Endothelial cell of hepatic sinusoid (primary cell): ENCODE measurements around the gene USP14.
"Not testable (repeated sequence)": the region's sequence is repeated elsewhere in the genome, so short reads cannot be mapped to it uniquely, and the experiment has no call there.

ENCODE experiments used
- in situ Hi-C: cut with HindIII; loops from 2 replicates; pipeline ENCODE4 v1.10.0; 2017; ENCODE audit warnings: low sequenced_read_pairs

USP14 gene

DNA sequence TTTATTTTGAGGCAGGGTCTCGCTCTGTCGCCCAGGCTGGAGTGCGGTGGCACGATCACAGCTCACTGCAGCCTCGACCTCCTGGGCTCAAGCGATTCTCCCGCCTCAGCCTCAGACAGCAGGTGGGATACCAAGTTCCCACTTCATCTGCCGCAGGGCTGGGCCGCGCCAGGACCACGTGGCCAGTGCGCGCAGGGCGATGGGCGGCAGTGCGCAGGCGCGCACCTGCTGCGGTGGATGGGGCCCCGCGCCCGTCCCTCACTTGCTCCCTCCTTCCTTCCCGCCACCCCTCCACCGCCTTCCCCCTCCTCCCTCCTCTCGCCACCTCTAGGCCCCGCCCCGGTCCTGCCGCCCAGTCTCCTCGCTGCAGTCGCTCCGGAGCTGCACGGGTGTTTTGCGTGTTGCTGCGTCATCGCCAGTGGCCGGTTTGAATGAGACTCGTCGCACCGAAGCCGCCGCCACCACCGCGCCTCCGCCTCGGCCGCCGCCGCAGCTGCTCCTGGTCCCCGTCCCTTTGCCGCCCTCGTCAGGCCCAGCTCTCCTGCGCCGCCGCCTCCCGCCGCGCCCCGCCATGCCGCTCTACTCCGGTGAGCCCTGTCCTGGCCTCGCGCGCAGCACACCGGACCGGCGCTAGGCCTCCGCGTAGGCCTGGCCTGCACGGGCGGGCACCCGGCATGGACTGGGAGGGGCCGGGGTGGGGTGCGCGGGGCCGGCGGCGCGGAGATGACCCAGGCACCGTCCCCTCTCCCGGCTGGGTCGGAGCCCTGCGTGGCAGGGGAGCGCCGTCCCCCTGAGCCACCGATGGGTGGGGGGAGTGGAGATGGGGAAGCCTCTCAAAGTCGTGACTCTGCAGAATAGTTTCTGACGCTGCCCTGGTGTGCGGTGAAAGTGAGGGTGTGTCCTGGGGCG lies at the start of gene USP14:
TSS of gene USP14 (plus strand) at position 430 of the 909 bp plus-strand sequence. CDS start at position 572, 142 bp downstream.
- in situ Hi-C loops, result no loop called here

DNA sequence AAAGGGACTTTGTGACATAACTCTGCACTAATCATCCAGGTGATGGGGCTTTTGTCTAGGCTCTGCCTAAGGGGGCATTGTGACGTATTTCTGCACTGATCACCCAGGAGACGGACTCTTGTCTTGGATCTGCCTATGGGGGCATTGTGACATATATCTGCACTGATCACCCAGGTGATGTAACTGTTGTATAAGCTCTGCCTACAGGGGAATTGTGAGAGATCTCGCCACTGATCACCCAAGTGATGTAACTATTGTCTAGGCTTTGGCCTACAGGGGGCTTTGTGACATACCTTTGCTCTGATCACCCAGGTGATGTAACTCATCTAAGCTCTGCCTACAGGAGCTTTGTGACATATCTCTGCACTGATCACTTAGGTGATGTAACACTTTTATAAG lies 49.7 kb upstream of the USP14 start:
- in situ Hi-C loops, result not testable (repeated sequence)

DNA sequence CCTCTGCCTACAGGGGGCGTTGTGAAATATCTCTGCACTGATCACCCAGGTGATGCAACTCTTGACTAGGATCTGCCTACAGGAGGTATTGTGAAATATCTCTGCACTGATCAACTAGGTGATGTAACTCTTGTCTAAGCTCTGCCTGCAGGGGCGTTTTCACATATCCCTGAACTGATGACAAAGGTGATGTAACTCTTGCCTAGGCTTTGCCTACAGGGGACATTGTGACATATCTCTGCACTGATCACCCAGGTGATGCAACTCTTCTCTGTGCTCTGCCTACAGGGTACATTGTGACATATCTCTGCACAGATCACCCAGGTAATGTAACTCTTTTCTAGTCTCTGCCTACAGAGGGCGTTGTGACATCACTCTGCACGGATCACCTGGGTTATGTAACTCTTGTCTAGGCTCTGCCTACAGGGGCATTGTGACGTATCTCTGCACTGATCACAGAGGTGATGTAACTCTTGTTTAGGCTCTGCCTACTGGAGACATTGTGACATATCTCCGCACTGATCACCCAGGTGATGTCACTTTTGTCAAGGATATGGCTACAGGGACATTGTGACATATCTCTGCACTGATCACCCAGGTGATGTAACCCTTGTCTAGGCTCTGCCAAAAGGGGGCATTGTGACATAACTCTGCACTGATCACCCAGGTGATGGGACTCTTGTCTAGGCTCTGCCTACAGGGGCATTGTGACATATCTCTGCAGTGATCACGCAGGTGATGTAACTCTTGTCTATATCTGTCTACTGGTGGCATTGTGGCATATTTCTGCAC lies 49.0 kb upstream of the USP14 start:
- in situ Hi-C loops, result not testable (repeated sequence)

DNA sequence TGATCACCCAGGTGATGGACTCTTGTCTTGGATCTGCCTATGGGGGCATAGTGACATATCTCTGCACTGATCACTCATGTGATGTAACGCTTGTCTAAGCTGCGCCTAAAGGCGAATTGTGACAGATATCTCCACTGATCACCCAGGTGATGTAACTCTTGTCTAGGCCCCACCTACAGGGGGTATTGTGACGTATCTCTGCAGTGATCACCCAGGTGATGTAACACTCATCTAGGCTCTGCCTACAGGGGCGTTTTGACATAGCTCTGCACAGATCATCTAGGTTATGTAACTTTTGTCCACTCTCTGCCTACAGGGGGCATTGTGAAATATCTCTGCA lies 48.5 kb upstream of the USP14 start:
- in situ Hi-C loops, result not testable (repeated sequence)

DNA sequence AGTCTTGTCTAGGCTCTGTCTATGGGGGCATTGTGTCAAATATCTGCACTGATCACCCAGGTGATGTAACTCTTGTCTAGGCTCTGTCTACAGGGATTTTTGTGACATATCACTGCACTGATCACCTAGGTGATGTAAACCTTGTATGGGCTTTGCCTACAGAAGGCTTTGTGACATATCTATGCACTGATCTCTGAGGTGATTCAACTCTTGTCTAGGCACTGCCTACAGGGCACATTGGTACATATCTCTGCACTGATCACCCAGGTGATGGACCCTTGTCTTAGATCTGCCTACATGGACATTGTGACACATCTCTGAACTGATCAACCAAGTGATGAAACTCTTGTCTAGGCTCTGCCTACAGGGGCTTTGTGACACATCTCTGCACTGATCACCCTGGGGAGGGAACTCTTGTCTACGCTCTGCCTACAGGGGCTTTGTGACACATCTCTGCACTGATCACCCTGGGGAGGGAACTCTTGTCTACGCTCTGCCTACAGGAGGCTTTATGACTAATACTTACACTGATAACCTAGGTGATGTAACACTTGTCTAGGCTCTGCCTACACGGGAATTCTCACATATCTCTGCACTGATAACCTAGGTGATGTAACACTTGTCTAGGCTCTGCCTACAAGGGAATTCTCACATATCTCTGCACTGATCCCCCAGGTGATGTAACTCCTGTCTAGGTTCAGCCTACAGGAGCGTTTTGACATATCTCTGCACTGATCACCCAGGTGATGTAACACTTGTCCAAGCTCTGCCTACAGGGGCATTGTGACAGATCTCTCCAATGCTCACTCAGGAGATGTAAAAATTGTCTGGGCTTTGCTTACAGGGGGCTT lies 47.8 kb upstream of the USP14 start:
- in situ Hi-C loops, result not testable (repeated sequence)

DNA sequence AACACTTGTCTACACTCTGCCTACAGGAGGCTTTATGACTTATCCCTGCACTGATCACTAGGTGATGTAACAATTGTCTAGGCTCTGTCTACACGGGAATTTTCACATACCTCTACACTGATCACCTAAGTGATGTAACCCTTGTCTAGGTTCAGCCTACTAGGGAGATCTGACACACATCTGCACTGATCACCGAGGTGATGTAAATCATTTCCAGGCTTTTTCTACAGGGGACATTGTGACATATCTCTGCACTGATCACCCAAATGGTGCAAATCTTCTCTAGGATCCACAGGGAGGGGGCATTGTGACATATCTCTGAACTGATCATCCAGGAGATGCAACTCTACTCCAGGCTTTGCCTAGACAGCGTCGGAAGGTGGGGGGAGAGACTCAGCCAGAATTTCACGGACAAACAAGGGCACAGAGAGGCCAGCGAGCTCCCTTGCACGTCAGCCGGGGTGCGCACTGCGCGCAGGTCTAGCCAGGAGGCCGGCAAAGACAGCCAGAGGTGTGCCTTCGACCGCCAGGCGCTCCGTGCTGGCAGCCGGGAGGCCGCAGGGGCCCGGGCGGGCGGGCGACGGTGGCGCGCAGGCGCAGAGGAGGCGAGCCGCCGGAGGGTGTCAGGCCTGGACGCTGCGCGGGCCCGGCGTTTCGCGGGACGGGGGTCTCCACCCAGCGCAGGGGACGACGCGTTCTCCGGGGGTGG lies 46.9 kb upstream of the USP14 start:
- in situ Hi-C loops, result no loop called here

DNA sequence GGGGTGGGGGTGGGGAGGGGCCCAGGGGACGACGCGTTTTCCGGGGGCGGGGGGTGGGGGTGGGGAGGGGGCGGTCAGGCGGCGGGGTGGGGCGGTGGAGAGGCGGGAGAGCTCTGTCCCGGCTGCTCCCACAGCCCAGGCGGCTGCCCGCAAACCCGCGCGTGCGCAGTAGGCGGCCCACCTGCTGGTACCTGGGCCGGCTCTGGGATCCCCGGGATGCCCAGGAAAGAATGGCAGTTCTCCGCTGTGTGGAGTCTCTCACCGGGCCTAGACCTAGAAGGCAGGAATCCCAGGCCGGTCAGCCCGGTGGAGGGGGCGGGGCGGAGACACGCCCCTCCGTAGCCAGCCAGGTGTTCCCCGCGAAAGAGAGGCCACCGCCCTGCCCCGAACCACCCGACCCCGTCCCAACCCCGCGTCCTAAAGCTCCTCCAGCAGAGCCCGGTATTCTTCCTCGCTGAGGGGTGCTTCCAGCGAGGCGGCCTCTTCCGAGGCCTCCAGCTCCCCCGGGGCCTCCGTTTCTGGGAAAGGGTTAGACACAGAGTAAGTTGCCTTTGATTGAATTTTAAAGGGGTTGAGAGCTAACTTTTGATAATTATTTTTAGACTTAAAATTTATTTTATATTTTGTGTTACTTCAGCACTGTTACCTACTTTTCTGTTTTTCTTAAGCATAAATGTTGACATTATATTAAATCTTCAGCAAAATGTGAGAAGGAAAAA lies 46.2 kb upstream of the USP14 start:
- in situ Hi-C loops, result not testable (repeated sequence)

DNA sequence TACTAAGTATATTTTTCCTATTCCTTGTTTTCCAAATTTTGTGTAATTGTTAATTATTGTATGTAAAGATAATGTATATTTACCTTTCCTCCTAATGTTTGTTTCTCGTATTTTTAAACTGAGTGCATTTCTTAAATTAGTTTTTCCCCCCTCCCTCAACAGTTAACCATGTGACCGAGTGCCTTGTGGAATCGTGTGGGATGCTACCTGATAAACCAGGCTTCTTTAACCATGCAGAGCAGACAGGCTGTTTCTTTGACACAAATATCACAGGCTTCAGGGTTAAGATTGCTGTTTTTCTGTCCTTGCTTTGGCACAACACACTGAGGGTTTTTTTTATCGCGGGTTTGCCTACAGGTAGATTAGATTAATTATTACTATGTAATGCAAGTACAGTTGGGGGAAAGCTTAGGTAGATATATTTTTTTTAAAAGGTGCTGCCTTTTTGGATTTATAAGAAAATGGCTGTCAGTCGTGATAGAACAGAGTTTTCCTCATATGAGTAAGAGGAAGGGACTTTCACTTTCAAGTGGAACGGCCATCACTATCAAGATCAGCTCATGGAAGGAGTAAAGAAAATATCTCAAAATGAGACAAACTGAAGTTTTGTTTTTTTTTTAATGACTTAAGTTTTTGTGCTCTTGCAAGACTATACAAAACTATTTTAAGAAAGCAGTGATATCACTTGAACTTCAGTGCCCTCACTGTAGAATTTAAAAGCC lies 37.7 kb upstream of the USP14 start:
- in situ Hi-C loops, result not testable (repeated sequence)

DNA sequence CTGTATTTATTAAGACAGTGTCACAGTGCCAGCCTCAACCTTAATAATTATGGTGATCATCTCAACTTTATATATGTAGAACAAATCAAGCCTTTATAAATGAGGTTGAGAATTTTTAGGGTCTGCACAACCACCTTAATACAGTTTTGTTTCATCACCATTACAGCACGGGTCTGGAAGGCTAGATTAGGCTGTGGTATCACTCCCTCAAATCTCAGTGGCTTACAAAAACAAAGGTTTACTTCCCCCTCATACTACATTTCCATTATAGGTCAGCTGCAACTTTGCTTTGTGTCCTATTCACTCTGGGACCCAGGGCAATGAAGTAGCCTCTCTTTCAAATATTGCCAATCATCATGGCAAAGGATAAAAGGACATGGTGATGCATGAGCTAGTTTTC lies 23.3 kb upstream of the USP14 start:
- in situ Hi-C loops, result no loop called here

DNA sequence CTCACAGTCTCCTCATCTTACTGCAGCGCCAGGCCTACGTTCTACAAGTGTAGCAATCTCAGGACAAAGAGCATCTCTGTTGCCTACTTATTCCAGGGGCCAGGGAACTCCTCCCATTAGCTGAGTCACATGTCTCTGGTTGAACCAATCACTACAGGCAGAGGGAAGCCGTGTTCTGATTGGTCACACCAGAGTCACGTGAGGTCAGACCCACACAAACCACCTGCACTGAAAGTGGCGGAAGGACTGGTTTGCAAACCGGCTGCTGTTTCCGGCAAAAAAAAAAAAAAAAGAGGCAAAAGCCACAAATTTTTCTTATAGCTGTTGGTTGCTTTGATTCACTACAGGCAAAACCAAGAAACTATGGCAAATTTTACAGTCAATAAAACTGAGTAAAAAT lies 21.9 kb upstream of the USP14 start:
- in situ Hi-C loops, result no loop called here

DNA sequence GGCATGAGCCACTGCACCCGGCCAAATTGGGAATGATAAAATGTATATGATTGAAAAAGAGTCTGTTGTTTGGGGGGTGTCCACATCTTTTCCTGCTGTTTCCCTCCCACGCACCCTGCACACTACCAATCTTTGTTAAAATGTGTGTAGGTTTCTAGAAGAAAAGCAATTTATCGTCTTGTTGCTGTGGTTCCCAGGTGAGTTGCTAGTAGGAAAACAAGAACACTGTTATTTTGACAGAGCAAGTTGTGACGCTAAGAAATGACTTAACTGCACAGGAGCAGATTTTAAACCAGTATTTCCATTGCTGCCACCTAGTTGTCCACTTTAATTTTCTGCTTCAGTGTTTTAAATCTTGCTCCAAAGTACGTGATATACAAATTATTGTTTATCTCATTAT lies 21.0 kb upstream of the USP14 start:
- in situ Hi-C loops, result no loop called here

DNA sequence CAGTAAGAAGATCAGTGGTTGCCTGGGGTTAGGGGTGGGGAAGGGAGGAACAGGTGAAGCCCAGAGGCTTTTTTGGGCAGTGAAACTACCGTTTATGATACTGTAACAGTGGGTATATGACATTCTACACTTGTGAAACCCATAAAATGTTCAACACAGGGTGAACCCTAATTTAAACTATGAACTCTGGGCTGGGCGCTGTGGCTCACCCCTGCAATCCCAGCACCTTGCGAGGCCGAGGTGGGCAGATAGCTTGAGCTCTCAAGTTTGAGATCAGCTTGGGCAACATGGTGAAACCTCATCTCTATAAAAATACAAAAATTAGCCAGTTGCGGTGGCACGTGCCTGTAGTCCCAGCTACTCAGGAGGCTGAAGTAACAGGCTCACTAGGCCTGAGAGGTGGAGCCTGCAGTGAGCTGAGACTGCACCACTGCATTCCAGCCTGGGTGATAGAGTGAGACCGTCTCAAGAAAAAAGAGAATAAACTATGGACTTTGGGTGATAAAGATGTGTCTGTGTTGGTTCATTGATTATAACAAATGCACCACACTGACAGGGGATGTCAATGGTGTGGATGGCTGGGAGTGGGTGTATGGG lies 17.6 kb upstream of the USP14 start:
- in situ Hi-C loops, result no loop called here

DNA sequence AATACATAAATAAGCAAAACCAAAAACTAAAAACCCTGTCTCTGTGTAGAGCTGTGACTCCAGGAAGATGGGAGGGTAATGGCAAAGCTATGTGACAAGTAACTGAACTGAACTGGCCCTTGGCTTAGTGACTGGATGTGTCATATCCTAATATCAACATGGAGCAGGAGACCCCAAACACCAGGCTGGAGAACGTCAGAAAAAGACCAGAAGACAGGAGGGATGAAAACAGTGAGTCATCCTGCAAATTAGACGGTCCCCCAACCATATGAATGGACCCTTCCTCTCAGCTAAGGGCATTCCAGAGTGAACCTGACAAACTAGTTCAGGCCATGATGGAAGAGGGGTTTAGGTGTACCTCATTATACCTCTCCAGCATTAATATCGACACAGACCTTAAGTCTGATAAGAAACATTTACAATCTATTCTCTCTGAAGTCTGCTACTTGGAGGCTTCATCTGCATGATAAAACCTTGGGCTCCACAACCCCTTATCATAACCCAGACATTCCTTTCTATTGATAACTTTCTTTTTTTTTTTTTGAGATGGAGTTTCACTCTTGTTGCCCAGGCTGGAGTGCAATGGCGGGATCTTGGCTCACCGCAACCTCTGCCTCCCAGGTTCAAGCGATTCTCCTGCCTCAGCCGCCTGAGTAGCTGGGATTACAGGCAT lies 15.6 kb upstream of the USP14 start:
- in situ Hi-C loops, result not testable (repeated sequence)

DNA sequence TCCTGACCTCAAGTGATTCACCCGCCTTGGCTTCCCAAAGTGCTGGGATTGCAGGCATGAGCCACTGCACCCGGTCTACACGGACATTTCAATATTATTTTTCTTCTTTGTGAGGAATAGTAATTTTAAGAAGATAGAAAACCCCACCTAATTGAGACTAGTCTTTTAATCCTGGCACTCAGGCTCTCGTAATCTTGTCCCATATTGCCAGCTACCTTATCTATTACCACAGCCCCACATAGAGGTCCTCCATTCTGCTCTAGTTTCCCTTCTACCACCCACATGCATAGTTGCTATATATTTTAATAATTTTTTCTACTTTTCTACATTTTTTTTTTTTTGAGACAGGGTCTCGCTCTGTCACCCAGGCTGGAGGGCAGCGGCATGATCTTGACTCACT lies 9.5 kb upstream of the USP14 start:
- in situ Hi-C loops, result no loop called here

DNA sequence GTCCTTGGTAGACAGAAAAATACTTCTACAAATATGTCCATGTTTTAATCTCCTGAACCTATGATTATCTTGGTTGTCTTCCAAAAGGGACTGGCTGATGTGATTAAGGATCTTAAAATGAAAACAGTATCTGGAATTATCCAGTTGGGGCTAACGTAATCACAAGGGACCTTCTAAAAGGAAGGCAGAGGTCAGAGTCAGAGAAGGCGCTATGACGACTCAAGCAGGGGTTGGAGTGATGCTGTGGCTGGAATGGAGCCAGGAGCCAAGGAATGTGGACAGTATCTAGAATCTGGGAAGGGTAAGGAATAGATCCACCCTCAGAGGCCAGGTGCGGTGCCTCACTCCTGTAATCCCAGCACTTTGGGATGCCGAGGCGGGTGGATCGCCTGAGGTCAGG lies 4.2 kb upstream of the USP14 start:
- in situ Hi-C loops, result no loop called here

DNA sequence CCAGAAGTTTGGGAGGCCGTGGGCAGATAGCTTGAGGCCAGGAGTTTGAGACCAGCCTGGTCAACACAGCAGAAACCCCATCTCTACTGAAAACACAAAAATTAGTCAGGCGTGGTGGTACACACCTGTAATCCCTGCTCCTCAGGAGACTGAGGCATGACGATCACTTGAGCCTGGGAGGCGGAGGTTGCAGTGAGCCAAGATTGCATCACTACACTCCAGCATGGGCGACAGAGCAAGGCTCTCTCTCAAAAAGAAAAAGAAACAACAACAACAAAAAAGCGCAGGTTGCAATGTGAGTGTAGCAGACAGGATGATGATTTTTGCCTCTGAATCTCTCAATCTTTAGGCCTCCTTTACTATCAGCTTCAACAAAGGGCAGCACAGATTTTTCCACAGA lies 2.7 kb upstream of the USP14 start:
- in situ Hi-C loops, result no loop called here

DNA sequence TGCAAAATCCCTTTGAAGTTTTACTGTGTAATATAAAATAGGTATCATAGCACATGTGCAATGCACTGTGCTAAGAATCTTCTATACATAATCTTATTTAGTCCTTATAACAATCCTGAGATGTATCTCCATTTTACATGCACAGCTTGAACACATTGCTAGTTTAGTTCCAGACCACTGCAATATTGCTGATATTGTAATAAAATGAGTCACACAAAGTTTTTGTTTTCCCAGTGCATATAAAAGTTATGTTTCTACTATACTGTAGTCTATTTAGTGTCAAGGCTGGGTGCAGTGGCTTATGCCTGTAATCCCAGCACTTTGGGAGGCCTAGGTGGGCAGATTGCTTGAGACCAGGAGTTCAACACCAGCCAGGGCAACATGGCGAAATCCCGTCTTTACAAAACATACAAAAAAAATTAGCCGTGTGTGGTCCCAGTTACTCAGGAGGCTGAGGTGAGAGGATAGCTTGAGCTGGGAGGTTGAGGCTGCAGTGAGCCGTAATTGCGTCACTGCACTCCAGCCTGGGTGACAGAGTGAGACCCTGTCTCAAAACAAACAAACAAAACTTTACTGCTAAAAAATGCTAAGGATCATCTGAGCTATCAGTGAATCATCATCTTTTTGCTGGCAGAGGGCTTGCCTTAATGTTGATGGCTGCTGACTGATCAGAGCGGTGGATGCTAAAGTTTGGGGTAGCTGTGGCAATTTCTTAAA lies 1.7 kb upstream of the USP14 start:
- in situ Hi-C loops, result no loop called here
